H9 (cell line): ENCODE measurements around the gene UNC5C. TPM values are rescaled to one million over a fixed set of nuclear protein-coding genes. Genes with fewer than 3 reads are reported as not detected.
A peak's percentile ranks its signal among the peaks of the same experiment; 100 is the strongest.

Source experiments
- DNase-seq: peaks from one replicate; pipeline ENCODE4 v3.0.0-alpha.2; 2017
- H2AFZ ChIP-seq: one replicate; pipeline ENCODE4 v1.6.1; 2013; ENCODE audit warnings: mild to moderate bottlenecking, low read length, control low read depth, moderate library complexity
- H2AK5ac ChIP-seq: 2 replicates; pipeline ENCODE4 v1.6.1; 2013; ENCODE audit warnings: low read length, control low read depth, mixed read lengths; ENCODE audit not compliant: insufficient read length
- H2BK120ac ChIP-seq: one replicate; pipeline ENCODE4 v1.6.1; 2013; ENCODE audit warnings: low read depth, mild to moderate bottlenecking, low read length, control low read depth, inconsistent platforms; ENCODE audit not compliant: poor library complexity, severe bottlenecking
- H2BK12ac ChIP-seq: 2 replicates; pipeline ENCODE4 v1.6.1; 2013; ENCODE audit warnings: low read length, control low read depth, mixed read lengths, low read depth; ENCODE audit not compliant: insufficient read length
- H2BK15ac ChIP-seq: 2 replicates; pipeline ENCODE4 v1.6.1; 2013; ENCODE audit warnings: low read depth, low read length, control low read depth
- H2BK20ac ChIP-seq: one replicate; pipeline ENCODE4 v1.6.1; 2013; ENCODE audit warnings: low read depth, mild to moderate bottlenecking, low read length, control low read depth, inconsistent platforms; ENCODE audit not compliant: poor library complexity, severe bottlenecking
- H2BK5ac ChIP-seq: 2 replicates; pipeline ENCODE4 v1.6.1; 2013; ENCODE audit warnings: low read length, control low read depth, mixed read lengths; ENCODE audit not compliant: insufficient read length
- H3K14ac ChIP-seq: 2 replicates; pipeline ENCODE4 v1.6.1; 2013; ENCODE audit warnings: low read length, control low read depth; ENCODE audit not compliant: insufficient read depth
- H3K18ac ChIP-seq: 2 replicates; pipeline ENCODE4 v1.6.1; 2013; ENCODE audit warnings: low read depth, mild to moderate bottlenecking, mixed read lengths, low read length, control low read depth; ENCODE audit not compliant: insufficient read length
- H3K23ac ChIP-seq: 2 replicates; pipeline ENCODE4 v1.6.1; 2013; ENCODE audit warnings: low read length, control low read depth, mixed read lengths, low read depth; ENCODE audit not compliant: insufficient read length
- H3K23me2 ChIP-seq: 2 replicates; pipeline ENCODE4 v1.6.1; 2013; ENCODE audit warnings: low read depth, mild to moderate bottlenecking, mixed read lengths, low read length, control low read depth; ENCODE audit not compliant: insufficient read length, poor library complexity, severe bottlenecking
- H3K27ac ChIP-seq: 2 replicates; pipeline ENCODE4 v1.5.1; 2013; ENCODE audit warnings: low read length, control low read depth, mixed read lengths, low read depth; ENCODE audit not compliant: insufficient read length
- H3K27me3 ChIP-seq: 2 replicates; pipeline ENCODE4 v1.6.1; 2013; ENCODE audit warnings: low read length, control low read depth, inconsistent platforms; ENCODE audit not compliant: insufficient read depth
- H3K4ac ChIP-seq: 2 replicates; pipeline ENCODE4 v1.6.1; 2013; ENCODE audit warnings: low read depth, mild to moderate bottlenecking, control low read depth, inconsistent platforms, low read length, moderate library complexity
- H3K4me1 ChIP-seq: 2 replicates; pipeline ENCODE4 v1.6.1; 2013; ENCODE audit warnings: low read length, control low read depth, inconsistent platforms; ENCODE audit not compliant: insufficient read depth
- H3K4me2 ChIP-seq: 2 replicates; pipeline ENCODE4 v1.6.1; 2013; ENCODE audit warnings: low read length, control low read depth, mixed read lengths; ENCODE audit not compliant: insufficient read length, insufficient read depth
- H3K56ac ChIP-seq: 2 replicates; pipeline ENCODE4 v1.6.1; 2013; ENCODE audit warnings: low read depth, mild to moderate bottlenecking, mixed read lengths, low read length, control low read depth; ENCODE audit not compliant: insufficient read length
- H3K79me1 ChIP-seq: 2 replicates; pipeline ENCODE4 v1.6.1; 2013; ENCODE audit warnings: low read depth, mild to moderate bottlenecking, moderate library complexity, low read length, control low read depth, inconsistent platforms; ENCODE audit not compliant: insufficient read depth, poor library complexity, severe bottlenecking
- H3K79me2 ChIP-seq: 2 replicates; pipeline ENCODE4 v1.6.1; 2013; ENCODE audit warnings: low read length, control low read depth, inconsistent platforms; ENCODE audit not compliant: insufficient read depth
- H3K9ac ChIP-seq: 2 replicates; pipeline ENCODE4 v1.6.1; 2013; ENCODE audit warnings: low read length, control low read depth, mixed read lengths; ENCODE audit not compliant: insufficient read length; ENCODE audit errors: extremely low read depth
- H3K9me3 ChIP-seq: one replicate; pipeline ENCODE4 v1.6.1; 2013; ENCODE audit warnings: low read depth, low read length, inconsistent platforms; ENCODE audit not compliant: control insufficient read depth
- H3T11ph ChIP-seq: one replicate; pipeline ENCODE4 v1.6.1; 2013; ENCODE audit warnings: mild to moderate bottlenecking, low read length, control low read depth, inconsistent platforms
- H4K20me1 ChIP-seq: one replicate; pipeline ENCODE4 v1.6.1; 2013; ENCODE audit not compliant: control insufficient read depth, insufficient read length, insufficient read depth
- H4K5ac ChIP-seq: 2 replicates; pipeline ENCODE4 v1.6.1; 2013; ENCODE audit warnings: low read depth, mild to moderate bottlenecking, mixed read lengths, low read length, control low read depth; ENCODE audit not compliant: insufficient read length
- H4K8ac ChIP-seq: replicated peaks from 2 replicates; pipeline ENCODE4 v1.6.1; 2013; ENCODE audit warnings: low read length, control low read depth, mixed read lengths, low read depth; ENCODE audit not compliant: insufficient read length
- H4K91ac ChIP-seq: 2 replicates; pipeline ENCODE4 v1.6.1; 2013; ENCODE audit warnings: low read depth, mild to moderate bottlenecking, moderate library complexity, mixed read lengths, low read length, control low read depth; ENCODE audit not compliant: insufficient read length
- H3K27ac Mint-ChIP-seq, 3 experiments: 2 replicates in 2 of 3; 3 replicates in 1 of 3; pipeline ENCODE4 v1.8.0; 2020 to 2021; ENCODE audit warnings: mixed read lengths in 3 of 3, mild to moderate bottlenecking in 1 of 3, moderate library complexity in 1 of 3
- H3K27me3 Mint-ChIP-seq: 2 replicates; pipeline ENCODE4 v1.8.0; 2021; ENCODE audit warnings: low read depth, mild to moderate bottlenecking, moderate library complexity, mixed read lengths
- H3K36me3 Mint-ChIP-seq, 3 experiments: 2 replicates in 2 of 3; 3 replicates in 1 of 3; pipeline ENCODE4 v1.8.0; 2020 to 2021; ENCODE audit warnings: low read depth in 3 of 3, mixed read lengths in 3 of 3; ENCODE audit not compliant: insufficient read depth in 1 of 3
- H3K4me1 Mint-ChIP-seq, 2 experiments: 2 replicates each; pipeline ENCODE4 v1.8.0; 2020; ENCODE audit warnings: mixed read lengths in 2 of 2
- H3K4me3 Mint-ChIP-seq, 2 experiments: 2 replicates in 1 of 2; 3 replicates in 1 of 2; pipeline ENCODE4 v1.8.0; 2020 to 2021; ENCODE audit warnings: mild to moderate bottlenecking in 2 of 2, mixed read lengths in 2 of 2, moderate library complexity in 1 of 2
- H3K9me3 Mint-ChIP-seq, 2 experiments: 2 replicates in 1 of 2; 3 replicates in 1 of 2; pipeline ENCODE4 v1.8.0; 2020; ENCODE audit warnings: mild to moderate bottlenecking in 2 of 2, mixed read lengths in 2 of 2, moderate library complexity in 1 of 2
- CTCF ChIP-seq: fragments of 200-600 bp; sonication (generic); conservative IDR thresholded peaks from 3 replicates; pipeline ENCODE4 v1.8.0; 2021; ENCODE audit warnings: antibody characterized with exemption, mild to moderate bottlenecking
- WGBS: extraction: QIAGEN DNeasy Blood & Tissue Kit; methylation state at CpG from one replicate; pipeline ENCODE4 v1.1.7; 2013; ENCODE audit warnings: missing lambda C conversion rate, low lambda C conversion rate, mixed read lengths; ENCODE audit not compliant: insufficient read length; ENCODE audit errors: extremely low coverage; 5-methylcytosine and 5-hydroxymethylcytosine counted together
- total RNA-seq: library from RNA; stranded (reverse); gene quantifications from 2 replicates; pipeline ENCODE4 v1.2.1, GENCODE V29; 2021

The UNC5C gene
- total RNA-seq, 1 experiment from 2014 or later, result not detected

GRCh38 chr4:95439896-95440295 lies 108.9 kb downstream of the UNC5C start:
- Histone ChIP-seq H2BK5ac (no peak overlapping the region), H3K27ac (no peak overlapping the region), H3K23ac (no peak overlapping the region), H2AK5ac (no peak overlapping the region), H2BK20ac (no peak overlapping the region), H4K5ac (no peak overlapping the region), H2BK12ac (no peak overlapping the region), H3K4ac (no peak overlapping the region), H3K9ac (no peak overlapping the region), H2BK120ac (no peak overlapping the region), H3K27me3 (no peaks in the 10 kb centered on the region), H3K4me1 (no peaks in the 10 kb centered on the region), H4K20me1 (no peaks in the 10 kb centered on the region), H4K8ac (no peak overlapping the region), H3K56ac (no peak overlapping the region), H2AFZ (no peak overlapping the region), H3T11ph (no peak overlapping the region), H3K23me2 (no peaks in the 10 kb centered on the region), H4K91ac (no peak overlapping the region), H3K4me2 (no peak overlapping the region), H2BK15ac (no peak overlapping the region), H3K18ac (no peak overlapping the region), H3K79me2 (no peaks in the 10 kb centered on the region), H3K9me3 (no peaks in the 10 kb centered on the region), H3K79me1 (no peaks in the 10 kb centered on the region), H3K14ac (no peak overlapping the region)
- Mint-ChIP-seq H3K36me3 (no peaks in the 10 kb centered on the region), H3K9me3 (no peaks in the 10 kb centered on the region), H3K4me3 (no peak overlapping the region), H3K4me1 (peaks cover 7 to 12% of the 10 kb centered on the region in 2 experiments), H3K27ac (peak overlapping the region in 1 of 3 experiments; percentile 74; a peak in 1 of 7 replicates), H3K27me3 (no peaks in the 10 kb centered on the region)
- no CpG with 5 or more reads among the region's 4 CpGs for WGBS
- TF ChIP-seq CTCF, result no peak
- DNase-seq, result no peak
